HG02840 (cell line): Measurements from ENCODE around the gene RAB11FIP4.

ENCODE experiments used
- ATAC-seq: cut with Tn5 transposase; IDR thresholded peaks from one replicate; pipeline ENCODE4 v1.9.1; 2021; ENCODE audit warnings: mild to moderate bottlenecking, moderate library complexity, moderate number of reproducible peaks; ENCODE audit not compliant: unreplicated experiment, low FRiP score

RAB11FIP4 gene

GRCh38 chr17:31558748-31559583, 167.5 kb downstream of the RAB11FIP4 start:
- no peak for ATAC-seq

GRCh38 chr17:31559584-31560501, 168.4 kb downstream of the RAB11FIP4 start:
- ATAC-seq: no peak

- ATAC-seq: no peak
These were observed 169.3 kb downstream of the RAB11FIP4 start for GRCh38 chr17:31560616-31561235.

DNA sequence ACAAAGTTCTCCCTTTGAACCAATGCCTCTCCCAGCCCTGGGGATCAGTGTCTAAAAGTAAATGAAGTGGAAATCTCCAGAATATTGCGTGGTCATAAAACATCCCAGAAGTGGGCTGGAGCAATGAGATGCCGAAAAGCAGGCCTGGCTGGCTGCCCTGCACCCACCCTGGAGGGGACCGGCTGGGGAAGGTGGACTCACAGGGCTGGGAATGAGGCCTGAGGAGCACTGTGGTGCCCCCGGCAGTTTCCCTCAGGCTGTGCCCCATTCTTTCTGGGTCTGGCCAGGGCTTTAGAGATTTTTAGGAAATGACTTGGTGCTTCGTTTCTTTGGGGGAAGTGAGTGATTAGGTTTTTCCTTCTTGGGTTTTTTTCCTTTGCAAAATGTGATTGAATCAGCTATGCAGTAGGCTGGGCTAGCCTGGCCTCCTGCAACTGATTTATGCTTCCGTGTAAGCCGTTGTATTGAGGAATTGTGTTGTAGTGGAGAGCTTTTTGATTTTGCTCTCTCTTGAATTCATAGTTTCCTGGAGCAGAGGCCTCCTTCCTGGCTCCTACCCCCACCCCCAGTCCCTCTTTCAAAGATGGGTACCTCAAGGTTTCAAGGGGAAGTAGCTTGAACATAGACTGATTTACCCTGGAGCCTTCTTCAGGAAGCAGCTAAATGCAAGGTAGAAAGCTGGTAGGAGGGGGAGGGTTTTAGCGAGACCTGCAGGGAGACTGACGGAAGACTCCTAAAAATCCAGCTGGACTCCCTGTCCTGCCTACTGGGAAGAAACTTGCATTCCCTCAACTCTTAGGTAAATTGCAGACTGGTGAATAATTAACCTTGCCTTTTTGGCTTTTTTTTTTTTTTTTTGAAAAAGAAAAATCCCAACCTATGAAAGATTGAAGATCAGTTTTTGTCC, 170.2 kb downstream of the RAB11FIP4 start:
- ATAC-seq: no peak

DNA sequence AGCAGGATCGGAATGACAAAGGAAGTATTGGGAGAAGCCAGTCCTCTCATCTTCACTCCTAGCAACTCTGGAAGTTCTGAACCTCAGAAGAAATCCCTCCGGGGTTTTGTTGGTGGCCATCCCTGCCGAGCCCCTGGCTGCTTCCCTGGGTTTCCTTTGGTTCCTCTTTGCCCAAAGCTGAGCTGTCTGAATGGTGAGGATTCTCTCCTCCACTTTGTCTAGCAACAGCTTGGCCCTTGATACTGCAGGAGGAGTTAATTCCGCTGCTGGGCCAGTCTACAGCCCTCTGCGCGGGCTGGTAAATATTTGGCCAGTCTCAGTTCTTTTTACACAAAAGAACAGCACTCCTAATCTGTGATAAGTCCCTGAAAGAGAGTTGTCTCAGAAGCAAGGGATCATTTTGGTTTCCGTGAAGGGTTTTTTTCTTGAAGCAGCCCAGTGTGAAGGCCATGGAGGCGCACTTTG, 170.9 kb downstream of the RAB11FIP4 start:
- no peak for ATAC-seq

DNA sequence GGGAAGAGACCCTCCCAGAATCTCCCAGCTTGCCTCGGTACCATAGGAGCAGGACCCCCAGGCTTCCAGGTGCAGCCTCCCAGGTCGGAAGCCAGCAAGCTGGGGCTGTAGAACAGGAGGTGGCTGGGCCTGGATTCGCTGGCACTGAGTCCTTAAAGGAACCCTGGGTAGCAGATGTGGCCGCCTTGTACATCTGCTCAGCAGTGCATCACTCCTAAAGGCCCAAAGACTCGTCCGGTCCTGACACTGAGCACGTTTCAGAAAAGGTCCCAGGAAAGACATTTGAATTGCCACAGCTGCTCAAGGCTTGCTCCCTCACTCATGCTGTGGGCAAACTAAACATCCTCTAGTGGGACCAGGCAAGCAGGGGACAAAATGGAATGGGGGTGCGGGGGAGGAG, 172.8 kb downstream of the RAB11FIP4 start:
- ATAC-seq: no peak

- no peak for ATAC-seq
These were observed 173.4 kb downstream of the RAB11FIP4 start for GRCh38 chr17:31564883-31565301.

DNA sequence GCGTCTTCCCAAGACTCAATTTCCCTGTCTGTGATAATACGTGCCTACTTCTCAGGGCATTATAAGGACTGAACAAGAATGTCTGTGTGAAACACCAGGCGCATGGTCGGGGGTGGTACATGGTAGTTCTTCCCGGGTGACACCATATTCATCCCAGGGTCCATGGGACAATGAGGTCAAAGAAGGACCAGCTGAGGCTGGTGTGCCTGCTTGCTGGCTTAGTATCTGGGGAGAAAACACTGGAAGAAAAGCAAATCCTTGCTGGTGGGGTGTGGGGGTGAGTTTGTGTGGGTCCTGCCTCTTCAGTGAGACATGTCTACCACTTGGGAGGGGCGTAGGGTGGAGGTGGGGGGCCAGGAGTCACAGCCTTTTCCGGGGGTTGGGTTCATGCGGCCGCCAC, 174.2 kb downstream of the RAB11FIP4 start:
- ATAC-seq: no peak

DNA sequence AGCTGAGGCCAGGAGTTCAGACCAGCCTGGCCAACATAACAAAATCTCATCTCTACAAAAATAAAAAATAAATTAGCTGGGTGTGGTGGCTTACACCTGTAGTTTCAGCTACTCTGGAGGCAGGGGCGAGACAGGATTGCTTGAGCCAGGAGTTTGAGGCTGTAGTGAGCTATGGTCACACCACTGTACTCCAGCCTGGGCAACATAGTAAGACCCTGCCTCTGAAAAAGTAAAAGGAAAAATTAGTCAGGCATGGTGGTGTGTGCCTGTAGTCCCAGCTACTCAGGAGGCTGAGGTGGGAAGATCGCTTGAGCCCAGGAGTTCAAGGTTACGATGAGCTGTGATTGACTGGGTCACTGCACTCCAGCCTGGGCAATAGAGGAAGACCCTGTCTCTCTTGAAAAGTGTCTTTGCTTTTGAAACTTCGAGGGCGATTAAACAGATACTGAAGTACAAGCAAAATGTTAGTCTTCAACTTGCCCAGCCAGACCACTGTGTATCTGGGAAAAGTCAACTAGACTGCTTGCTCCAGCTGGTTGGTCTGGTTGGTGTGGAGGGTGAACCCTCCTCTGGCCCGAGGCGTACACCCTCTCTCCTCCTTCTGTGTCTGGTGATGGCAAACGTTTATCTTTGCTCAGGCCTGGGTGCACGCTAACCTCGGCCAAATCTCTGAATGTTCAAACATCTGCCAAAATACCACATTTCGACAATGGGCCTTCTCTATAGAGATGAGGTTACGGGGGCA, 174.9 kb downstream of the RAB11FIP4 start:
- no peak for ATAC-seq

GRCh38 chr17:31566992-31567373, 175.5 kb downstream of the RAB11FIP4 start:
- ATAC-seq: no peak

- ATAC-seq: no peak
These were observed 176.6 kb downstream of the RAB11FIP4 start for GRCh38 chr17:31568121-31568520.

GRCh38 chr17:31568539-31568938, 177.1 kb downstream of the RAB11FIP4 start:
- ATAC-seq: no peak

DNA sequence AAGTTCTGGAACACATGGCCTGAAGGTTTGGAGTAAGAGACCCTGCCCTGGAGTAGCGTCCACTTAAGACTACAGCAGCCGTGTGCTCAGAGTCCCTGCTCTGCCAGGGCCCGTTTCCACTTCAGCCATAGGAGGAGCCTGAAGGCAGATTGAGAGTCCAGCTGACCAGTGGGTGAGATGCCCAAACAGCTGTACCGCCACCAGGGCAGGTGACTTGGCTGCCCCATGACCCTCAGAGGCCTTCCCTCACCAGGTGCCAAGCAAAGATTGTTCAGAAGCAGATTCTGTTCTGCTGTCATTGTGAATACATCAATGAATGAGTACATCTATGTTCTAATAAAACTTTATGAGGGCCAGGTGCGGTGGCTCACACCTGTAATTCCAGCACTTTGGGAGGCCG, 178.8 kb downstream of the RAB11FIP4 start:
- no peak for ATAC-seq

DNA sequence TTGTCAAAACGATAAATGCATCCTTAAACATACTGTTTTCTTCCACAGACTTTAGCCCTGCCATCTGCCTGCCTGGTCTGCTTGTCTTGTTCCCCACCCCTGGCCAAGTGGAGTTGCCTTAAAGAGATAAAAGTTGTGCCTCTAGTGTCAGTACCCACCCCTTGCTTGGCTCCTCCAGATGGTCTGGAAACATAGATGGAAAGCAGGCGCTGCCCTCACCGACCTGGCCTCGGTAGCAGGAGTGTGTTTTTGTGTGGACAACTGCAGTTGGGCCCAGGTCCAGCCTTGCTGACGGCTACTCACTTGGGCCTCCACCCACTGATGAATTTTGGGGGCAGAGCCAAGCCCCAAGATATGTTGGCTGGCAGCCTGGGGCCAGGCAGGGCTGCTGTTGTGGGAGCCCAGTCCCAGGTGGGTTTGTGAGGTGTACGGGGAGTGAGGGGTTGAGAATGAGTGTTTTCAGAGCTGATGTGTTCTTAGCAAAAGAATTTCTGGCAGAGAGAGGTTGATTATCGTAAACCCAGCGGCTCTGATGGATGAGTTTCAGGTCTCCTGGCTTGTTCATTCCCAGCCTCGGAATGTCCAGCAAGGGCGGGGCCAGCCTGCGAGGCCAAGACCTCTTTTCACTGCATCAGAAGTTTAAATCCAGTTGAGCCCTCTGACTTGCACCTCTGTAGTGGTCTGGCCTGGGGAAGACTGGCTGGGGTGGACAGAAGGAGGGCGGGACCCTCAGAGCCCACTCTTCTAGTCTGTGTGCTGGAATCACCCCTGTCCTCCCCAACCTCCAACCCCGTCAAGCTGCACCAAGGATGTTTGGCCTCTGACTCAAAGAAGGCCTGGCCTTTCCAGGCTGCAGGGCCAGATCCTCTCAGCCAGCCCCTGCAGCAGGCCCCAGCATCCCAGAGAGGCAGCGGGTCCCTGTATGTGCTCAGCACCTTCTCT, 179.7 kb downstream of the RAB11FIP4 start:
- no peak for ATAC-seq

DNA sequence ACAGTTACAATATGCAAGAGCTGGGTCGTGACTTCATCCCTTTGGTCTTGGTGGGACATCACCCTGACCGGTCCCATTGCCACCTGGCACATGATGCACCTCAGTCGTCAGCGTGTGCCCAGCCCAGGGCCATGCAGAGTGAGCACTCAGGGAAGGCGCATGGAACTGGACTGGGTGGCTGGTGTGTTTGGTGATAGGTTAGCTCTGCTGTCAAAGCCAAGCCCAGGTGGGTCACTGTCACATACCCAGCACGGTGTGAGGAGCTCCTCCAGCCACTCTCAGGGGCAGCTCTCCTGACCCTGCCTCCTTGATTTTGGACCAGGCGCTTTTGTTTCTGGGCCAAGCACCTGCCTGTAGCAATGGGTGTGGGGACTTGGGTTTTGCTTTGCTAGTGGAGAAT, 180.9 kb downstream of the RAB11FIP4 start:
- no peak for ATAC-seq

GRCh38 chr17:31573047-31573446, 181.6 kb downstream of the RAB11FIP4 start:
- no peak for ATAC-seq

GRCh38 chr17:31573861-31574260, 182.4 kb downstream of the RAB11FIP4 start:
- ATAC-seq: no peak

DNA sequence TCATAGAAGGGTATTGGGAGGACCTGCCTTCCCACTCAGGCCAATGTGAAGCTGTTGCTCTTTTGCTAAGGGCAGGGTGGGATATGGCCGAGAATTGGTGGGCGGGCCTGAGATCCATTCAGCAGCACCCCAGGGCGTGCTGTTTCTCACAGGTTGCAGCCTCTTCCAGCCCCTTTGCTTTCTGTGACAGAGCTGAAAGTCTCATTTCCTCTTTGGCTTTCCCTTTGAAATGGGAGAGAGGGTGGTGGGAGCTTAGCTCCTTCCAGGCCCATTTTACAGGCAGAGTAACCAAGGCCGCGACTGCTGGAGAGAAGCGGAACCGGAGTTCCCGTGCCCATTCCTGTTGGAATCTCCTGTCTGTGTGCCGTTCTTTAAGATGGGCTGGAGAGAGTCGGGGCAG, 183.0 kb downstream of the RAB11FIP4 start:
- no peak for ATAC-seq
